Uterus (tissue), 4 donors: ENCODE measurements around the gene MBD3L1. TPM values are rescaled to one million over a fixed set of nuclear protein-coding genes. Genes with fewer than 3 reads are reported as not detected.

Source experiments
- DNase-seq, 2 donors: peaks; one replicate each; pipeline ENCODE4 v3.0.0-alpha.2; 2019 to 2020
- H3K27ac ChIP-seq, 2 donors: fragments of 200-600 bp; sonication (generic); 1 replicate in 1 of 2; 2 replicates in 1 of 2; pipeline ENCODE4 v1.5.1; 2016 to 2018
- H3K27me3 ChIP-seq, 2 donors: fragments of 200-600 bp; sonication (generic); one replicate each; pipeline ENCODE4 v1.5.1; 2018 to 2019; ENCODE audit warnings: control low read depth in 1 of 2
- H3K36me3 ChIP-seq, 2 donors: fragments of 200-600 bp; sonication (generic); one replicate each; pipeline ENCODE4 v1.5.1; 2019; ENCODE audit warnings: control low read depth in 1 of 2
- H3K4me1 ChIP-seq, 2 donors: fragments of 200-600 bp; sonication (generic); one replicate each; pipeline ENCODE4 v1.5.1; 2018 to 2019; ENCODE audit warnings: control low read depth in 1 of 2
- H3K4me3 ChIP-seq, 2 donors: fragments of 200-600 bp; sonication (generic); 1 replicate in 1 of 2; 2 replicates in 1 of 2; pipeline ENCODE4 v1.5.1; 2018 to 2019; ENCODE audit warnings: mild to moderate bottlenecking in 1 of 2
- H3K9me3 ChIP-seq, 2 donors: fragments of 200-600 bp; sonication (generic); one replicate each; pipeline ENCODE4 v1.5.1; 2019; ENCODE audit warnings: control low read depth in 1 of 2
- CTCF ChIP-seq, 4 experiments: fragments of 200-600 bp in 2 of 4; fragments of 450-650 bp in 2 of 4; sonication (generic) in 2 of 4; IDR thresholded peaks; one replicate each; pipeline ENCODE4 v1.5.1; 2016 to 2019; ENCODE audit warnings: antibody characterized with exemption in 4 of 4, mild to moderate bottlenecking in 2 of 4, moderate library complexity in 1 of 4
- POLR2A ChIP-seq, 2 donors: fragments of 450-650 bp; IDR thresholded peaks; one replicate each; pipeline ENCODE4 v1.6.1; 2016; ENCODE audit warnings: antibody characterized with exemption in 2 of 2, mild to moderate bottlenecking in 1 of 2, moderate library complexity in 1 of 2
- intact Hi-C: fragments of 100-400 bp; cut with DNase I; formaldehyde crosslinking; loops from one replicate; pipeline ENCODE4 v1.15.1; 2023; ENCODE audit warnings: low total_unique reads
- total RNA-seq, 4 donors: library from RNA; depleted of rRNA in 3 of 4; stranded (reverse); fragments of >200 nt in 3 of 4; gene quantifications; one replicate each; pipeline versions ENCODE4 v1.1.0 to v1.2.4, GENCODE V29; 2014 to 2023
- donor health status: DM: yes; HTN: yes; CAD: no.

Gene MBD3L1
- not detected for total RNA-seq

GRCh38 chr19:8832132-8833021, at the start of gene MBD3L1, which contains the start of gene ZNF558:
Gene MBD3L1 (plus strand): TSS chr19:8832377. CDS start chr19:8842679, 10,302 bp downstream.
Gene ZNF558 (minus strand): TSS chr19:8832304. CDS start chr19:8822659, 9,645 bp downstream.
- Histone ChIP-seq H3K27me3 (no peaks in the 10 kb centered on the region), H3K4me3 (peak within 1 kb of the TSS; percentile 56 to 85), H3K36me3 (no peaks in the 10 kb centered on the region), H3K9me3 (no peaks in the 10 kb centered on the region), H3K4me1 (peaks cover 0 to 6% of the 10 kb centered on the region in 2 donors), H3K27ac (peak within 1 kb of the TSS; percentile 92 to 96)
- peak; percentile 72 to 88 for TF ChIP-seq POLR2A (IDR thresholded peaks at IDR 0.05)
- peak in 3 of 4 experiments; percentile 38 to 56 (median 43) for TF ChIP-seq CTCF (IDR thresholded peaks at IDR 0.05)
- peak; percentile 99 for DNase-seq
- intact Hi-C loops = no loop called here

GRCh38 chr19:8794823-8795222, 37.4 kb upstream of the MBD3L1 start:
- H3K36me3 ChIP-seq = no peaks in the 10 kb centered on the region
- no peaks in the 10 kb centered on the region for H3K4me1 ChIP-seq
- TF ChIP-seq CTCF (IDR thresholded peaks at IDR 0.05) = no peak
- TF ChIP-seq POLR2A (IDR thresholded peaks at IDR 0.05) = no peak
- H3K27ac ChIP-seq = no peak overlapping the region
- no peak for DNase-seq
- H3K9me3 ChIP-seq = peaks cover 0 to 15% of the 10 kb centered on the region in 2 donors
- H3K4me3 ChIP-seq = no peak overlapping the region
- intact Hi-C loops = no loop called here
- H3K27me3 ChIP-seq = no peaks in the 10 kb centered on the region

- Histone ChIP-seq H3K4me1 (no peaks in the 10 kb centered on the region), H3K27me3 (no peaks in the 10 kb centered on the region), H3K36me3 (no peaks in the 10 kb centered on the region), H3K4me3 (no peak overlapping the region), H3K27ac (no peak overlapping the region), H3K9me3 (peaks cover 0 to 75% of the 10 kb centered on the region in 2 donors)
- no peak for DNase-seq
- no peak for TF ChIP-seq POLR2A (IDR thresholded peaks at IDR 0.05)
- no peak for TF ChIP-seq CTCF (IDR thresholded peaks at IDR 0.05)
- intact Hi-C loops = no loop called here
Observed at GRCh38 chr19:8806661-8807060, 25.5 kb upstream of the MBD3L1 start.

GRCh38 chr19:8811315-8812172, 20.6 kb upstream of the MBD3L1 start:
- Histone ChIP-seq H3K4me1 (no peaks in the 10 kb centered on the region), H3K36me3 (no peaks in the 10 kb centered on the region), H3K9me3 (peaks cover 0 to 98% of the 10 kb centered on the region in 2 donors), H3K27me3 (no peaks in the 10 kb centered on the region), H3K4me3 (no peak overlapping the region), H3K27ac (no peak overlapping the region)
- intact Hi-C loops = no loop called here
- TF ChIP-seq CTCF (IDR thresholded peaks at IDR 0.05) (no peak), POLR2A (IDR thresholded peaks at IDR 0.05) (no peak)
- DNase-seq = no peak
